ENCODE measurements around the gene SEMA4F. TPM values are rescaled to one million over a fixed set of nuclear protein-coding genes. Genes with fewer than 3 reads are reported as not detected.
A peak's percentile ranks its signal among the peaks of the same experiment; 100 is the strongest.

Gene SEMA4F
- total RNA-seq, 1 donor from 2014 or later, result 8.3 TPM

DNA sequence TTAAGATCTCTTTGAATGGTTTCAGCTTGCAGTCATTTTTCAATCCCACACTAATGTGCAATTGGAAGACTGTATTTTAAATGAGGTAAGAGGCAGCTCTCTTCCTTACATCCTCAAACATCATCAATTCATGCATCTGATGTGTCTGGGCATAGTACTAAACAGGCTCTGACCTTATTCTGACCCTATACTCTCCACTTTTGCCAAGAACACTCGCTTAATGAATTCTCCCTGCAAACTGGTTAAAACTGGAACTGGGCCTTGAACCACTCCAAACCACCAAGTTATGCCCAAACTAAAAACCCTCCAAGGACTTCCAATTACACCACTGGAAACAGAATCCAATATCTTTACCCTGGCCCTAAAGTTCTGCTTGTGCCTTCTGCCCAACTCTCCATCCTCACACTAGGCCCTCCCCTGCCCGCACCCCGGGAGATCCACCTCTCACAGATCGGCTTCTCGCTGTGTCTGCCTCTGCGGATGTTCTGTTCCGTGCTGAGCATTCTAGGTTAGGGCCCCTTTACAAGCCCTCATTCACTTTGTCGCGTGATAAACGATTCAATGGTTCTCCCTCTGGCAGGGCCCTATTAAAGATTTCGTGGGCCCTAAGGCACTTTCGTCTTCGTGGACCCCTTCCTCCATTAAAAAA is 7.1 kb upstream of the SEMA4F start:
- intact Hi-C loops (cut with DNase I), result no loop called here

DNA sequence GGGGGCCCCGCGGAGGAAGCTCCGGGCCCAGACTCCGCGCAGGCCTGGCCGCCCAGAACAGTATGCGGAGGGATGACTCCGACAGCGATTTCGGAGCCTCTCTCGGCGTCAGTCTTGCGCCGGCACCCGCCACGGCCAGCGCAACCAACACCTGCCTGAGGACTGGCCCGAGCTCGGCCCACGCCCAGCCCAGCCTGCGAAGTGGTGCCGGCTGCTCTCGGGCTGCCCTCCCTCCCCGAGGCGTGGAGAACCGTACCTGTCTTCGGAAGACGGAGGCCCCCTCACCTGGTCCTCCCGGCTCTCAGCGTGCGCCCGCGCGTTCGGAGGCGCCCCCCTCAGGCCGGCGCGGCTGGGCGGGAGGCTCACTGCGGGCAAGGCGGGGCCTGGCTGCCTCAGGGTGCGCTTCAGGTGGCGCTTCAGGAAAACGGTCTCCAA is 6.0 kb upstream of the SEMA4F start, which contains the start of gene M1AP:
Gene M1AP, minus strand, starts transcription at position 322 of the 435 bp plus-strand sequence. CDS start 8,055 bp downstream, outside the sequence.
- no peaks in the 10 kb centered on the region for H3K36me3 ChIP-seq
- H3K27me3 ChIP-seq, result no peaks in the 10 kb centered on the region
- no peak for DNase-seq (ENCODE audit: extremely low spot score in 2 of 2)
- H3K4me3 ChIP-seq, result peak within 1 kb of the TSS in 1 of 2 donors; percentile 14
- H3K27ac ChIP-seq, result no peak within 1 kb of the TSS
- no peaks in the 10 kb centered on the region for H3K4me1 ChIP-seq
- TF ChIP-seq POLR2AphosphoS5 (IDR thresholded peaks at IDR 0.05; ENCODE audit: insufficient read depth in 1 of 2, low read depth in 1 of 2), result no peak
- TF ChIP-seq POLR2A (IDR thresholded peaks at IDR 0.05), result no peak
- TF ChIP-seq, protein P1, sequence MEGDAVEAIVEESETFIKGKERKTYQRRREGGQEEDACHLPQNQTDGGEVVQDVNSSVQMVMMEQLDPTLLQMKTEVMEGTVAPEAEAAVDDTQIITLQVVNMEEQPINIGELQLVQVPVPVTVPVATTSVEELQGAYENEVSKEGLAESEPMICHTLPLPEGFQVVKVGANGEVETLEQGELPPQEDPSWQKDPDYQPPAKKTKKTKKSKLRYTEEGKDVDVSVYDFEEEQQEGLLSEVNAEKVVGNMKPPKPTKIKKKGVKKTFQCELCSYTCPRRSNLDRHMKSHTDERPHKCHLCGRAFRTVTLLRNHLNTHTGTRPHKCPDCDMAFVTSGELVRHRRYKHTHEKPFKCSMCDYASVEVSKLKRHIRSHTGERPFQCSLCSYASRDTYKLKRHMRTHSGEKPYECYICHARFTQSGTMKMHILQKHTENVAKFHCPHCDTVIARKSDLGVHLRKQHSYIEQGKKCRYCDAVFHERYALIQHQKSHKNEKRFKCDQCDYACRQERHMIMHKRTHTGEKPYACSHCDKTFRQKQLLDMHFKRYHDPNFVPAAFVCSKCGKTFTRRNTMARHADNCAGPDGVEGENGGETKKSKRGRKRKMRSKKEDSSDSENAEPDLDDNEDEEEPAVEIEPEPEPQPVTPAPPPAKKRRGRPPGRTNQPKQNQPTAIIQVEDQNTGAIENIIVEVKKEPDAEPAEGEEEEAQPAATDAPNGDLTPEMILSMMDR (IDR thresholded peaks at IDR 0.05), result no peak
- no peaks in the 10 kb centered on the region for H3K9me3 ChIP-seq
- intact Hi-C loops (cut with DNase I), result no loop called here

More for the DNA sequence above, 7.1 kb upstream of the SEMA4F start:
- Histone ChIP-seq H3K4me1 (no peaks in the 10 kb centered on the region), H3K36me3 (no peaks in the 10 kb centered on the region), H3K27ac (no peak overlapping the region), H3K4me3 (no peak overlapping the region), H3K9me3 (no peaks in the 10 kb centered on the region), H3K27me3 (no peaks in the 10 kb centered on the region)
- TF ChIP-seq POLR2AphosphoS5 (IDR thresholded peaks at IDR 0.05; ENCODE audit: insufficient read depth in 1 of 2, low read depth in 1 of 2) (no peak), POLR2A (IDR thresholded peaks at IDR 0.05) (no peak)
- TF ChIP-seq, protein P1 (IDR thresholded peaks at IDR 0.05), result no peak
- no peak for DNase-seq (ENCODE audit: extremely low spot score in 2 of 2)

DNA sequence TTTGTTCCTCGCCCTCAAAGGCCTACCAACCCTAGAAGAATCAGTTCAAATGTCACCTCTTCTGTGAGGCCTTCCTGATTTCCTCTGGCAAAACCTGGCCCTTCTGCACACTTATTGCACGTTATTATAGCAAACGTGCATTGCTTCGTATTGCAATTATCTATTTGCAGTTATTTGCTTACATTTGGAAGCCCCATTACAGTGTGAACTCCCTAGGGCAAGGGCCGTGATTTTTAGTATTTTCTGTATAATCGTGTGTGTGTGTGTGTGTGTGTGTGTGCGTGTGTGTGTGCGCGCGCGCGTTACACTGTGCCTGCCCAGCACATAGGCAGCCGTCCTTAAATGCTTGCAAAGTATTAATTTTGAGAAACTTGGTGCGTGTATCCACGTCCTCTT is 460 bp upstream of the SEMA4F start:
- TF ChIP-seq, protein P1 (IDR thresholded peaks at IDR 0.05), result no peak
- TF ChIP-seq POLR2AphosphoS5 (IDR thresholded peaks at IDR 0.05; ENCODE audit: insufficient read depth in 1 of 2, low read depth in 1 of 2) (no peak), POLR2A (IDR thresholded peaks at IDR 0.05) (no peak)
- no peaks in the 10 kb centered on the region for H3K27me3 ChIP-seq
- peak overlapping the region; percentile 62 to 66 for H3K4me3 ChIP-seq
- intact Hi-C loops (cut with DNase I), result no loop called here
- no peak overlapping the region for H3K27ac ChIP-seq
- peaks cover 9% of the 10 kb centered on the region for H3K4me1 ChIP-seq
- no peak for DNase-seq (ENCODE audit: extremely low spot score in 2 of 2)
- no peaks in the 10 kb centered on the region for H3K36me3 ChIP-seq
- H3K9me3 ChIP-seq, result no peaks in the 10 kb centered on the region

DNA sequence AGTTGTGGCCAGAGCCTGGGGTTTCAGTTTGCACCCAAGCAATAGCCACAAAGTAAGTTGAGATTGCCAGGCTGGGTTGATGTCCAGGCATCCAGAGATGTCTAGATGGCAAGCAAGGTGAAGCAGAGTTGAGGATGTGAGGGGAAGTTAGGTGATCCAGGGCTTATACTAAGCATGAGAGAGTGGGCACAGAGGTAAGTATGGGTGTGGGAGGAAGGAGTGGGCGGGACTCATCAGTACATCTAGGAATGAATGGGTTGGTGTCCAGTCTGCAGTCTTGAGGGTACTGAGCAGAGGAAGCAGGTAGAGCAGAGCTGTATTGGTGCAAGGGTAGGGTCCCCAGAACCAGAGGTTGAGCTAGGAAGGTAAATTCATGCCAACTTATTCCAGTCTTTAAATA is 1.5 kb downstream of the SEMA4F start:
- Histone ChIP-seq H3K27me3 (no peaks in the 10 kb centered on the region), H3K9me3 (no peaks in the 10 kb centered on the region), H3K27ac (no peak overlapping the region), H3K4me3 (no peak overlapping the region), H3K36me3 (no peaks in the 10 kb centered on the region), H3K4me1 (peaks cover 9% of the 10 kb centered on the region)
- TF ChIP-seq, protein P1 (IDR thresholded peaks at IDR 0.05), result no peak
- TF ChIP-seq POLR2A (IDR thresholded peaks at IDR 0.05) (no peak), POLR2AphosphoS5 (IDR thresholded peaks at IDR 0.05; ENCODE audit: insufficient read depth in 1 of 2, low read depth in 1 of 2) (no peak)
- no peak for DNase-seq (ENCODE audit: extremely low spot score in 2 of 2)
- intact Hi-C loops (cut with DNase I), result no loop called here

DNA sequence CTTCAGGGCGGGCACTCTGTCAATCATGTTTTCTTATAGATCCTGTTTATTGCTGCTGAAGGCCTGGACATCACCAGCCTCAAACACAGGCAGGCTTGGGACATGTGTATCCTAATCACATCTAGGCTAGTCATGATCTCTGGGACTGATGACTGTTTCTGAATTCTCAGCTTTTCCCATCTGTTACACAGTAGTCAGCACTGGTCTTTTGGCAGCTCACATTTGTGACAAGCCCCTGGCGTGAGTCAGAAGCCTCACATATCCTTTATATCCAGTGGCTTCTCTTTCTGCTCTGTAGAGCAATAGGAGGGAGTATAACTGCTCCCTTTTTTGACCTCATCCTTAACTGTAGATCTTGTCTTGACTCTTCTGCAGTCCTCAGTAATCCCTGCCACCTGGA is 4.5 kb downstream of the SEMA4F start:
- Histone ChIP-seq H3K4me3 (no peak overlapping the region), H3K36me3 (no peaks in the 10 kb centered on the region), H3K27me3 (no peaks in the 10 kb centered on the region), H3K4me1 (peaks cover 9% of the 10 kb centered on the region), H3K9me3 (no peaks in the 10 kb centered on the region), H3K27ac (no peak overlapping the region)
- DNase-seq (ENCODE audit: extremely low spot score in 2 of 2), result no peak
- intact Hi-C loops (cut with DNase I), result no loop called here
- no peak for TF ChIP-seq POLR2A (IDR thresholded peaks at IDR 0.05)
- no peak for TF ChIP-seq POLR2AphosphoS5 (IDR thresholded peaks at IDR 0.05; ENCODE audit: insufficient read depth in 1 of 2, low read depth in 1 of 2)
- TF ChIP-seq, protein P1 (IDR thresholded peaks at IDR 0.05), result no peak
